ENCODE results near the gene NLGN1. TPM values are rescaled to one million over a fixed set of nuclear protein-coding genes. Genes with fewer than 3 reads are reported as not detected.

Gene NLGN1
- not detected in 5 replicates for total RNA-seq (2022; extraction: Qiagen RNA extraction; ENCODE audit: low read depth)

DNA sequence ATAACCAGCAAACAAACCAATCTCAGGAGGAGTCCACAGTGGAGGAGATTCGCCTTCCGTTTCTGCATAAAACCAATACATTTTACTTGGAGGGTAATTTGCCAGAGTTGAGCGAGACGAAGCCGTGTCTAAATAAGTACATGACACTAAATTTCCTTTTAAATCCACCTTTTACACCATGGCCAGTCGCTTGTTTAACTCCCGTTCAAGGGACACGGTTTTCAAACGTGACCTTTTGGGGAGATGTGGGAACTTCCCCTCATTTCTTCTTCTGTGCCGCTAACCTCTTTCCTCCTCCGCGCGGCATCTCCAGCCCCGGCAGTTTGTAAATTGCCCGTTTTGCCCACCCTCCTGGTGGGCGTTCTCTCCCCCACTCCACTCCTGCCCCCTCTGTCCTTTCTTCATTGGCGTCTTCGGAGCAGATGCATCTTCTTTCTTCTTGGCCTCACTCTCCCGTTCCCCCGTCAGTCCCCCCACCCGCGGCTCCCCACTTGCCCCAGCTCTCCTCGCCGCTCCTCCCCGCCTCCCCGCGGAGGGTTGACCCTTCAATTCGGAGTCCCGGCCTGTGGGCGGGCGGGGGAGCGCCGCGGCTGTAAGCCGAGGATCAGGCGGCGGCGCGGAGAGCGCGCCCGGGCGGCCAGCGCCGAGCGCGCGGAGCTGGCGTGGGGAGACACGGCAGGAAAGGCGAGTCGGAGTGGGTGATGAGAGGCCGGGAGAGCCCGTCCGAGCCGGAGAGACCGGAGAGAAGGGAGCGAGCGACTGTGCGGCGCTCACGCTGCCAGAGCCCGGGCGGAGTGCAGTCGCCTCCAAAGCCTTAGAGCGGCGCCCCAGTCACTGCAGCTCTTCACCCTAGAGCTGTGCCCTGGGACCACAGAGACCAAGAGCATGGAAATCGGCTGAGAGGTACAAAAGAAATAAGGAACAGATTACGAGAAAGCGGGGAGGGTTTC, at the start of gene NLGN1:
Gene NLGN1, plus strand, starts transcription at position 584 of the 950 bp plus-strand sequence.

Measured in A549 treated with GW870086 at 1 μM for 4 hours (cell line).